OCI-LY3 (cell line): ENCODE data around the gene ACY1.

Experiments used
- EZH2phosphoT487 ChIP-seq: fragments of 200-600 bp; shearing (Covaris generic); IDR thresholded peaks from 2 replicates; pipeline ENCODE4 v1.6.1; 2018; ENCODE audit warnings: antibody characterized with exemption, mixed run types, low read depth
- TF ChIP-seq, protein P1 (sequence below): fragments of 200-600, 300-600 bp; sonication (generic); IDR thresholded peaks from 2 replicates; pipeline ENCODE4 v1.5.1; 2014; ENCODE audit warnings: antibody characterized with exemption, low read length, low read depth

DNA sequence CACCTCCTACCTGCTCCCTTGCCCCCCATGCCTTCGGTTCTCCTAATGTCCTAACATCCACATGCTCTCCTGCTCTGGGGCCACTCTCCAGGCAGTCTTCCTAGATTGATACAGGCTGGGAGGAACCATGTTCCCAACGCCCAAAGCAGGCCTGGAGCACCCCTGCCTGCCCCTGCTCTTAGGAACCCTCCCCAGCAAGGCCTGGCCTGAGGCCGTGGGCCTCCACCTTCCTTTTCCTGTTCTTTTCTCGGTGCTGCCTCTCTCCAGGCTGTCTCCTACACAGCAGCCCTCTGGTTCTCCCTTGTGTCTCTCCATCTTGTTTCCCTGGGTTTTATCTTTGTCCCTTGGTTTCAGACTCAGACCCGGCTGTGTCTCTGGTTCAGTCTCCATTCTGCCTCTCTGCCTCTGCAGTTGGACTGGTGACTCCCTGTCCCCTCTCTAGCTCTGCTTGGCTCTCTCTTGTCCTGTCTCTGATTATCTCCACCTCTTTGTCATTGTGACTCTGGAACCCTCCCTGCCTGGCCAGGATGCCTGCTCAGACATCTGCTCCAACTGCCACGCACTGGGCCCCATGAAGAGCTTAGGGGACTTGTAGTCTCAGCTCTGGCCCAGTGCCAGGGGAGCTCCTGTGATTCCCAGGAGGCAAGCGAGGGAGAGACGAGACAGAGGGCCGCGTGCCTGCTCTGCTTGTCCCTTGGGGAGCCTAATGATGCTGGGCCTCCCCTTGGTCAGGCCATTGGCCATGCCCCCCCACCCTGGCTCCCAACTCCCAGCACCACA is 38.3 kb downstream of the ACY1 start:
- TF ChIP-seq, protein P1, sequence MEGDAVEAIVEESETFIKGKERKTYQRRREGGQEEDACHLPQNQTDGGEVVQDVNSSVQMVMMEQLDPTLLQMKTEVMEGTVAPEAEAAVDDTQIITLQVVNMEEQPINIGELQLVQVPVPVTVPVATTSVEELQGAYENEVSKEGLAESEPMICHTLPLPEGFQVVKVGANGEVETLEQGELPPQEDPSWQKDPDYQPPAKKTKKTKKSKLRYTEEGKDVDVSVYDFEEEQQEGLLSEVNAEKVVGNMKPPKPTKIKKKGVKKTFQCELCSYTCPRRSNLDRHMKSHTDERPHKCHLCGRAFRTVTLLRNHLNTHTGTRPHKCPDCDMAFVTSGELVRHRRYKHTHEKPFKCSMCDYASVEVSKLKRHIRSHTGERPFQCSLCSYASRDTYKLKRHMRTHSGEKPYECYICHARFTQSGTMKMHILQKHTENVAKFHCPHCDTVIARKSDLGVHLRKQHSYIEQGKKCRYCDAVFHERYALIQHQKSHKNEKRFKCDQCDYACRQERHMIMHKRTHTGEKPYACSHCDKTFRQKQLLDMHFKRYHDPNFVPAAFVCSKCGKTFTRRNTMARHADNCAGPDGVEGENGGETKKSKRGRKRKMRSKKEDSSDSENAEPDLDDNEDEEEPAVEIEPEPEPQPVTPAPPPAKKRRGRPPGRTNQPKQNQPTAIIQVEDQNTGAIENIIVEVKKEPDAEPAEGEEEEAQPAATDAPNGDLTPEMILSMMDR = no peak
- TF ChIP-seq EZH2phosphoT487 = no peak
